Astrocyte of the cerebellum (primary cell): Measurements from ENCODE around the gene MTFR1L.

ENCODE experiments used
- DNase-seq: peaks from one replicate; pipeline ENCODE4 v3.0.0-alpha.2; 2011; ENCODE audit warnings: low read depth
- H3K4me3 ChIP-seq: 2 replicates; pipeline ENCODE4 v1.5.1; 2011; ENCODE audit warnings: mild to moderate bottlenecking, low read depth, low read length, moderate library complexity
- in situ Hi-C: cut with HindIII; loops from 2 replicates; pipeline ENCODE4 v1.10.0; 2017; ENCODE audit warnings: low sequenced_read_pairs
- TF ChIP-seq, protein P1 (sequence below): IDR thresholded peaks from 2 replicates; pipeline ENCODE4 v1.5.1; 2012; ENCODE audit warnings: low read length, low read depth, moderate library complexity, mild to moderate bottlenecking; ENCODE audit errors: missing control alignments

Gene MTFR1L

DNA sequence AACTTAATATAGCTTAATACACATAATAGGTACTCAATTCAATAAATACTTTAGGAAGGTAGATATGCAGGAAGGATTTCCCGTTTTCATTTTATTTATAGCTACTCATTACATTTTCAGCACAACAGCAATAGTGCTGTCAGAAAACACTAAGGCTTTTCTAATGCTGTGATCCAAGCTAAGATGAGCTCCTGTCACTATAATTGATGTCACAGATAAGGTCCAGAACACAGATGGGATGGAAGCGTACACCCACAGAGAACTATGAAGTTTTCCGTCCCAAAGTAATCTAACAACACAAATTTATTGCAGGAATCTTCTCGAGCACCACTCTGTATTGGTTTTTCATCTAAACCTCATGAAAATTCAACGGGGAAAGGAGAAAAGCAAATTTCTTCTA, 25.9 kb downstream of the MTFR1L start:
- DNase-seq = no peak
- TF ChIP-seq, protein P1, sequence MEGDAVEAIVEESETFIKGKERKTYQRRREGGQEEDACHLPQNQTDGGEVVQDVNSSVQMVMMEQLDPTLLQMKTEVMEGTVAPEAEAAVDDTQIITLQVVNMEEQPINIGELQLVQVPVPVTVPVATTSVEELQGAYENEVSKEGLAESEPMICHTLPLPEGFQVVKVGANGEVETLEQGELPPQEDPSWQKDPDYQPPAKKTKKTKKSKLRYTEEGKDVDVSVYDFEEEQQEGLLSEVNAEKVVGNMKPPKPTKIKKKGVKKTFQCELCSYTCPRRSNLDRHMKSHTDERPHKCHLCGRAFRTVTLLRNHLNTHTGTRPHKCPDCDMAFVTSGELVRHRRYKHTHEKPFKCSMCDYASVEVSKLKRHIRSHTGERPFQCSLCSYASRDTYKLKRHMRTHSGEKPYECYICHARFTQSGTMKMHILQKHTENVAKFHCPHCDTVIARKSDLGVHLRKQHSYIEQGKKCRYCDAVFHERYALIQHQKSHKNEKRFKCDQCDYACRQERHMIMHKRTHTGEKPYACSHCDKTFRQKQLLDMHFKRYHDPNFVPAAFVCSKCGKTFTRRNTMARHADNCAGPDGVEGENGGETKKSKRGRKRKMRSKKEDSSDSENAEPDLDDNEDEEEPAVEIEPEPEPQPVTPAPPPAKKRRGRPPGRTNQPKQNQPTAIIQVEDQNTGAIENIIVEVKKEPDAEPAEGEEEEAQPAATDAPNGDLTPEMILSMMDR = no peak
- no peak overlapping the region for H3K4me3 ChIP-seq
- in situ Hi-C loops = loop anchor here (5.0 kb wide), 1 partner anchor 52 kb away; no protein-coding TSS in a partner anchor

DNA sequence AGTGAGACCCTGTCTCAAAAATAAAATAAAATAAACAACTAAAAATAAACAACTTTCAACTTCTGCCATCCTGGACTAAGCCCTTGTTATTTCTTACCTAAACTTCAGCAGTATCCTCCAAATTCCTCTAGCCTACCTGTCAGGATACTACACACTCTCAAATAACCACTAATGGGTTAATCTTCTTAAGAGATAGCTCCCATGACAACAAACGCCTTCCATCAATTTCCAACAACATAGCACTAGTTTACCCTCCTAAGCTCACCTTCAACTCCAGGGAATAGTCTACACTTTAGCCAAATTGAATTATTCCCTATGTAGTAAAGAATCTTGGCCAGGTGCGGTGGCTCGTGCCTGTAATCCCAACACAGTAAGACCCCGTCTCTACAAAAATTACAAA, 28.2 kb downstream of the MTFR1L start:
- in situ Hi-C loops = loop anchor here (5.0 kb wide), 1 partner anchor 49 kb away; no protein-coding TSS in a partner anchor
- no peak overlapping the region for H3K4me3 ChIP-seq
- TF ChIP-seq, protein P1 = no peak
- no peak for DNase-seq

DNA sequence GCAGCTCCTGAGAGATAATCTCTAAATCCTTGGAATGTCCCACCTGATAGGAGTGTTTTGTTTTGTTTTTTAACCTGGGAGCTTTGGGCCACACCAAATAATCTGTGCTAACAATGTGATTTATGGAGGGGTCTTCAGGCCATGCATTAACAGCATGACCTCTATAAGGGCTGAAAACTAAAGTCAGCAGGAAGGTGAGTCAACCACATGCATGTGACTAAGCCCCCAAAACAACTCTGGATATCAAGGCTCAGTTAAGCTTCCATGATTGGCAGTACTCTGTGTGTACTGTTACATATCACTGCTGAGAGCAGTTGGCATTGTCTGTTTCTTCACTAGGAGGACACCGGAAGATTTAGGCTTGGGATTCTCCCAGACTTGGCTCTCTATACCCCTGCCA, 28.8 kb downstream of the MTFR1L start:
- TF ChIP-seq, protein P1 = no peak
- no peak for DNase-seq
- in situ Hi-C loops = loop anchor here (5.0 kb wide), 1 partner anchor 49 kb away; no protein-coding TSS in a partner anchor
- H3K4me3 ChIP-seq = no peak overlapping the region

DNA sequence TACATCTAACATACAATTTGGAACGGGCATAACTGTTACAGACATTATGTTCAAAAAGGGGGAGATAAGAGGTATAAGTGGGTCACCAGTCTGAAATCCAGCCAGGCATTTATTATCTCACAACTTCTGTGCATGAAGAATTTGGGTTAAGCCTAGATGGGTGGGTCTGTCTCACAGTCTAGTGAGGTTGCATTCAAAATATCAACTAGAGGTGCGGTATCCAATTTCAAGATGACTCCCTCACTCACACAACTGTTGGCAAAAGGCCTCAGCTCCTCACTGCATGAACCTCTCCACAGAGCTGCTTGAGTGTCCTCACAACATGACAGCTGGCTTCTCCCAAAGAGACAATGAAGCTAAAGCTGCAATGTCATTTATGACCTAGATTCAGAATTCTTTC, 34.8 kb downstream of the MTFR1L start:
- no peak overlapping the region for H3K4me3 ChIP-seq
- TF ChIP-seq, protein P1 = no peak
- DNase-seq = no peak
- in situ Hi-C loops = no loop called here

DNA sequence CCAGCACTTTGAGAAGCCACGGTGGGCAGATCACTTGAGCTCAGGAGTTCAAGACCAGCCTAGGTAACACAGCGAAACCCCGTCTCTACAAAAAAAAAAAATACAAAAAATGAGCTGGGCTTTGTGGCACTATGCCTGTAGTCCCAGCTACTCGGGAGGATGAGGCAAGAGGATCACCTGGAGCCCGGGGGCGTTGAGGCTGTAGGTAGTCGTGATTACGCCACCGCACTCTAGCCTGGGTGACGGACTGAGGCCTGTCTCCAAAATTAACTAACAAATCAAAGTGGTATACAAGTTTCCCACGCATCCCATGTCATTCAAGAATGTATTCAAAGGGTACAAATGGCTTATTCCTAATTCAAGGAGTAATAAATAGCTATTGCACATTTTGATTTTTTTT, 37.1 kb downstream of the MTFR1L start:
- no peak overlapping the region for H3K4me3 ChIP-seq
- TF ChIP-seq, protein P1 = no peak
- DNase-seq = no peak
- in situ Hi-C loops = no loop called here

DNA sequence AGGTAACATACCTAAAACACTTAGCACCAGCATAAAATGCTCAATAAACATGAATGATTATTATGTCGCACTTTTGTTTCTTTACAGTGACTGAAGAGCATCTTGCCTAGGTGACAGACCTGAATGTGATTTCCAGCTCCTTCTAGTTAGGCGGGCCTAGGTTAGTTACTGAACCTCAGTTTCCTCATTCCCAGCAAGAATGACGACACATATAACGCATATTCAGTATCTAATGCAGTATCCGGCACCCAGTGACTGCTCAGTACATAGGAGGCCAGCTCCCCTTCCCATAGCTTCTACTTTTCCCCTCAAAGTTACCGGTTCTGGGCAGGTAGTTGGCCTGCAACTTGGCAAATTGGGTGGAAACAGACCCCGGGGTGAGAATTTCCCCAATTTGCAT, 38.7 kb downstream of the MTFR1L start:
- TF ChIP-seq, protein P1 = no peak
- in situ Hi-C loops = no loop called here
- H3K4me3 ChIP-seq = peak overlapping the region; percentile 68
- no peak for DNase-seq
